ENCODE data around the gene BRSK2.

GRCh38 chr11:1348796-1349326 lies 40.9 kb upstream of the BRSK2 start:
- no peak for TF ChIP-seq NFYB (IDR thresholded peaks at IDR 0.05; ENCODE audit: extremely low read depth, insufficient read length)
- TF ChIP-seq RCOR1 (IDR thresholded peaks at IDR 0.05; ENCODE audit: borderline replicate concordance in 1 of 2, low read depth in 2 of 2, low read length in 2 of 2), result no peak
- no peak for TF ChIP-seq YY1 (IDR thresholded peaks at IDR 0.05; ENCODE audit: borderline replicate concordance in 1 of 3, control insufficient read depth in 1 of 3, extremely low read depth in 1 of 3, insufficient read depth in 3 of 3, insufficient read length in 1 of 3, insufficient replicate concordance in 2 of 3, low read depth in 1 of 3, low read length in 2 of 3)
- TF ChIP-seq KLF13 (tag; IDR thresholded peaks at IDR 0.05; ENCODE audit: borderline replicate concordance, low read depth), result no peak
- no peak for TF ChIP-seq POLR2A (conservative IDR thresholded peaks at IDR 0.05)
- TF ChIP-seq FOXP1 (CRISPR knock-in tag; IDR thresholded peaks at IDR 0.05), result no peak
- TF ChIP-seq CC2D1A (IDR thresholded peaks at IDR 0.05), result no peak
- TF ChIP-seq ZNF253 (CRISPR knock-in tag; conservative IDR thresholded peaks at IDR 0.05), result no peak
- TF ChIP-seq, protein P1, sequence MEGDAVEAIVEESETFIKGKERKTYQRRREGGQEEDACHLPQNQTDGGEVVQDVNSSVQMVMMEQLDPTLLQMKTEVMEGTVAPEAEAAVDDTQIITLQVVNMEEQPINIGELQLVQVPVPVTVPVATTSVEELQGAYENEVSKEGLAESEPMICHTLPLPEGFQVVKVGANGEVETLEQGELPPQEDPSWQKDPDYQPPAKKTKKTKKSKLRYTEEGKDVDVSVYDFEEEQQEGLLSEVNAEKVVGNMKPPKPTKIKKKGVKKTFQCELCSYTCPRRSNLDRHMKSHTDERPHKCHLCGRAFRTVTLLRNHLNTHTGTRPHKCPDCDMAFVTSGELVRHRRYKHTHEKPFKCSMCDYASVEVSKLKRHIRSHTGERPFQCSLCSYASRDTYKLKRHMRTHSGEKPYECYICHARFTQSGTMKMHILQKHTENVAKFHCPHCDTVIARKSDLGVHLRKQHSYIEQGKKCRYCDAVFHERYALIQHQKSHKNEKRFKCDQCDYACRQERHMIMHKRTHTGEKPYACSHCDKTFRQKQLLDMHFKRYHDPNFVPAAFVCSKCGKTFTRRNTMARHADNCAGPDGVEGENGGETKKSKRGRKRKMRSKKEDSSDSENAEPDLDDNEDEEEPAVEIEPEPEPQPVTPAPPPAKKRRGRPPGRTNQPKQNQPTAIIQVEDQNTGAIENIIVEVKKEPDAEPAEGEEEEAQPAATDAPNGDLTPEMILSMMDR (IDR thresholded peaks at IDR 0.05 in 2 of 3, conservative IDR thresholded peaks at IDR 0.05 in 1 of 3; ENCODE audit: insufficient read depth in 2 of 3, low read depth in 1 of 3, low read length in 3 of 3), result no peak
- no peak for TF ChIP-seq HNRNPLL (IDR thresholded peaks at IDR 0.05; ENCODE audit: low read depth, low read length, poor library complexity, severe bottlenecking)
- no peak for TF ChIP-seq JUNB (CRISPR knock-in tag; conservative IDR thresholded peaks at IDR 0.05)

Measured in K562 (cell line).